Smooth muscle cell of the brain vasculature (primary cell): ENCODE data around the gene KIF17.
"Not testable (repeated sequence)": the region's sequence is repeated elsewhere in the genome, so short reads cannot be mapped to it uniquely, and the experiment has no call there.

ENCODE experiments used
- DNase-seq: peaks from one replicate; pipeline ENCODE4 v3.0.0-alpha.2; 2012; ENCODE audit warnings: low read depth, low spot score

The KIF17 gene

GRCh38 chr1:20727746-20728316, 10.0 kb upstream of the KIF17 start:
- DNase-seq = no peak

GRCh38 chr1:20726932-20727745, 9.3 kb upstream of the KIF17 start:
- no peak for DNase-seq

- DNase-seq = no peak
Observed at GRCh38 chr1:20726118-20726911, 8.5 kb upstream of the KIF17 start.

- no peak for DNase-seq
Observed at GRCh38 chr1:20725189-20726117, 7.6 kb upstream of the KIF17 start.

- DNase-seq = no peak
Observed at GRCh38 chr1:20724364-20725188, 6.8 kb upstream of the KIF17 start.

GRCh38 chr1:20723537-20724363, 5.9 kb upstream of the KIF17 start:
- DNase-seq = no peak

GRCh38 chr1:20723159-20723536, 5.3 kb upstream of the KIF17 start:
- DNase-seq = no peak

- DNase-seq = no peak
Observed at GRCh38 chr1:20721117-20722061, 3.6 kb upstream of the KIF17 start.

GRCh38 chr1:20720631-20721091, 2.9 kb upstream of the KIF17 start:
- DNase-seq = no peak

GRCh38 chr1:20719871-20720620, 2.2 kb upstream of the KIF17 start:
- no peak for DNase-seq

- DNase-seq = no peak
Observed at GRCh38 chr1:20719261-20719660, 1.5 kb upstream of the KIF17 start.

- DNase-seq = not testable (repeated sequence)
Observed at GRCh38 chr1:20718343-20718882, 606 bp upstream of the KIF17 start.

- no peak for DNase-seq
Observed at GRCh38 chr1:20716232-20716631, 1.6 kb downstream of the KIF17 start.

- no peak for DNase-seq
Observed at GRCh38 chr1:20715406-20715805, 2.4 kb downstream of the KIF17 start.

- DNase-seq = no peak
Observed at GRCh38 chr1:20713440-20713839, 4.4 kb downstream of the KIF17 start.

- no peak for DNase-seq
Observed at GRCh38 chr1:20712215-20712577, 5.6 kb downstream of the KIF17 start.
